Measurements from ENCODE around the gene FGD5.

Gene FGD5

GRCh38 chr3:14789640-14790285, 29.0 kb upstream of the FGD5 start:
- no peak for DNase-seq

GRCh38 chr3:14791343-14791945, 27.3 kb upstream of the FGD5 start:
- peak; percentile 78 for DNase-seq

- DNase-seq, result no peak
Observed at GRCh38 chr3:14792691-14793121, 26.1 kb upstream of the FGD5 start.

GRCh38 chr3:14793126-14793857, 25.5 kb upstream of the FGD5 start:
- DNase-seq, result no peak

- DNase-seq, result no peak
Observed at GRCh38 chr3:14793858-14794234, 24.9 kb upstream of the FGD5 start.

GRCh38 chr3:14794435-14794834, 24.3 kb upstream of the FGD5 start:
- no peak for DNase-seq

- DNase-seq, result no peak
Observed at GRCh38 chr3:14795996-14796395, 22.8 kb upstream of the FGD5 start.

GRCh38 chr3:14796403-14797077, 22.2 kb upstream of the FGD5 start:
- DNase-seq, result no peak

GRCh38 chr3:14797731-14798130, 21.0 kb upstream of the FGD5 start:
- DNase-seq, result no peak

GRCh38 chr3:14798231-14798630, 20.5 kb upstream of the FGD5 start:
- no peak for DNase-seq

GRCh38 chr3:14799146-14799545, 19.6 kb upstream of the FGD5 start:
- no peak for DNase-seq

GRCh38 chr3:14801031-14801430, 17.7 kb upstream of the FGD5 start:
- no peak for DNase-seq

- DNase-seq, result no peak
Observed at GRCh38 chr3:14801668-14802380, 16.9 kb upstream of the FGD5 start.

GRCh38 chr3:14802381-14802731, 16.4 kb upstream of the FGD5 start:
- no peak for DNase-seq

- DNase-seq, result no peak
Observed at GRCh38 chr3:14803101-14803980, 15.4 kb upstream of the FGD5 start.

GRCh38 chr3:14803981-14804834, 14.6 kb upstream of the FGD5 start:
- DNase-seq, result no peak

GRCh38 chr3:14804835-14805780, 13.7 kb upstream of the FGD5 start:
- DNase-seq, result no peak

- no peak for DNase-seq
Observed at GRCh38 chr3:14805961-14806537, 12.7 kb upstream of the FGD5 start.

- no peak for DNase-seq
Observed at GRCh38 chr3:14806641-14807263, 12.0 kb upstream of the FGD5 start.

All from eye (tissue), 1 donor.